CD4-positive, alpha-beta T cell (primary cell): Measurements from ENCODE around the gene MYT1. TPM values are rescaled to one million over a fixed set of nuclear protein-coding genes. Genes with fewer than 3 reads are reported as not detected.

Experiments
- ATAC-seq: fragments of 200-7000 bp; cut with Tn5 transposase; one replicate; pipeline ENCODE4 v1.10.0; 2022; ENCODE audit warnings: mild to moderate bottlenecking; ENCODE audit not compliant: poor library complexity
- CTCF ChIA-PET: fragments of 350-600 bp; sonication (Branson Sonifier 250); formaldehyde crosslinking; loops from one replicate; lab custom pipeline; 2021; ENCODE audit warnings: antibody characterized with exemption, inconsistent platforms; lab: Charles Lee
- POLR2A ChIA-PET: fragments of 350-600 bp; sonication (Branson Sonifier 250); formaldehyde crosslinking; loops from one replicate; lab custom pipeline; 2021; ENCODE audit warnings: antibody characterized with exemption, inconsistent platforms; lab: Charles Lee
- DNase-seq, 14 experiments: peaks; one replicate each; pipeline ENCODE4 v3.0.0-alpha.2; 2013 to 2020; ENCODE audit warnings: mixed read lengths in 2 of 14
- H3K27ac ChIP-seq, 2 donors: one replicate each; pipeline versions ENCODE4 v1.5.1 to v1.7.0; 2013; ENCODE audit warnings: low read length in 2 of 2, low read depth in 1 of 2, mild to moderate bottlenecking in 1 of 2
- H3K27me3 ChIP-seq, 2 experiments: 1 replicate in 1 of 2; 2 replicates in 1 of 2; pipeline versions ENCODE4 v1.6.1 to v1.7.0; 2013; ENCODE audit warnings: low read length in 2 of 2, control low read depth in 1 of 2, mild to moderate bottlenecking in 1 of 2, moderate library complexity in 1 of 2; ENCODE audit not compliant: insufficient read depth in 2 of 2, control insufficient read depth in 1 of 2
- H3K36me3 ChIP-seq: one replicate; pipeline ENCODE4 v1.6.1; 2013; ENCODE audit warnings: low read length, control low read depth; ENCODE audit not compliant: insufficient read depth
- H3K4me1 ChIP-seq: one replicate; pipeline ENCODE4 v1.6.1; 2013; ENCODE audit warnings: low read length, control low read depth; ENCODE audit not compliant: insufficient read depth
- H3K4me3 ChIP-seq: one replicate; pipeline ENCODE4 v1.5.1; 2013; ENCODE audit warnings: mild to moderate bottlenecking, low read length, moderate library complexity
- H3K9me3 ChIP-seq, 2 experiments: 1 replicate in 1 of 2; 2 replicates in 1 of 2; pipeline versions ENCODE4 v1.6.1 to v1.7.0; 2013; ENCODE audit warnings: low read length in 2 of 2, mild to moderate bottlenecking in 2 of 2, control low read depth in 1 of 2, moderate library complexity in 1 of 2; ENCODE audit not compliant: control insufficient read depth in 1 of 2, insufficient read depth in 1 of 2
- H3K27ac Mint-ChIP-seq: one replicate; pipeline ENCODE4 v1.8.0; 2020; ENCODE audit warnings: mixed read lengths
- H3K27me3 Mint-ChIP-seq: one replicate; pipeline ENCODE4 v1.8.0; 2021; ENCODE audit warnings: mixed read lengths
- H3K36me3 Mint-ChIP-seq: one replicate; pipeline ENCODE4 v1.8.0; 2021; ENCODE audit warnings: low read depth, mixed read lengths
- H3K4me1 Mint-ChIP-seq: one replicate; pipeline ENCODE4 v1.8.0; 2021; ENCODE audit warnings: low read depth, mixed read lengths
- H3K4me3 Mint-ChIP-seq: one replicate; pipeline ENCODE4 v1.8.0; 2020; ENCODE audit warnings: mild to moderate bottlenecking, mixed read lengths
- H3K9me3 Mint-ChIP-seq: one replicate; pipeline ENCODE4 v1.8.0; 2020; ENCODE audit warnings: mixed read lengths
- CTCF ChIP-seq: fragments of 200-600 bp; IDR thresholded peaks from one replicate; pipeline ENCODE4 v1.8.0; 2022; ENCODE audit warnings: antibody characterized with exemption, mild to moderate bottlenecking
- intact Hi-C, 2 experiments: fragments of 100-400 bp; cut with DNase I in 1 of 2; cut with micrococcal nuclease in 1 of 2; formaldehyde crosslinking; loops; one replicate each; pipeline versions ENCODE4 v1.15.1 to v1.9.0; 2023 to 2025; cut with DNase I, micrococcal nuclease
- total RNA-seq, 174 experiments: library from RNA in 2 of 174; stranded (reverse) in 2 of 174; gene quantifications; one replicate each; pipeline ENCODE4 v1.2.3 and lab custom pipeline; 2021 to 2026

MYT1 gene
- total RNA-seq, 2 experiments from 2014 or later: 1.0 TPM; not detected in 1

DNA sequence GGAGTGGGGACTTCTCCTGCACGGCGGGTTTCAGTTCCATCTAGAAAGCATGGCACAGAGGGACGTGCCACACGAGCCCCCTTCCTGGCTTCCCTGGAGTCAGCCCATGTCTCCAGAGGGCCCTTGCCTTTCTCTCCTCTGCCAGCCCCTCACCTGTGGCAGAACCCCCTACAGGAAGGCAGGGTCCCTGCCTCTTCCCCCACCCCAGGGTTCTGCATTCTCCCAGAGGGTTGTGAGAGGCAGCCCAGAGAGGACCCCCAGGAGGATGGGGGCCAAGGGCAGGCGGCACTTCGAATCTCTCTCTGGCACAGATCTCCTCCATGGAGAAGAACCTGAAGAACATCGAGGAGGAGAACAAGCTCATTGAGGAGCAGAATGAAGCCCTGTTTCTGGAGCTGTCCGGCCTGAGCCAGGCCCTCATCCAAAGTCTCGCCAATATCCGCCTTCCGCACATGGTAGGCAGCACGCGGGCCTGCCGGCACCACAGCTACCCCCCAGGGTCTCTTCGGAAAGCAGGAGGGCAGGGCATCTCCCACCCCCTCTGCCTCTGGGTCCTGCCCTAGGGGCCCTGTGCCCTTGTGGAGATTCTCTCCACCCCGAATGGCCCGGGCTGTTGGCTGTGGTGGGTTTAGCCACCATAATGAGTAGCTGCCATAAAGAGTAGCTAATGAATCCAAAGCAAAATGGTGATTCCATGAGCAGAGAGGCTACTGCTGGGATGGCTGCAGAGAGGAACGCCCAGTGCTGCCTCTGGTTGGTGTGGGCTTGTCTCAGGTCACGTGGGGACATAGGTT is 75.4 kb downstream of the MYT1 start:
- Histone ChIP-seq H3K27me3 (no peaks in the 10 kb centered on the region), H3K4me1 (no peaks in the 10 kb centered on the region), H3K36me3 (no peaks in the 10 kb centered on the region), H3K9me3 (no peaks in the 10 kb centered on the region), H3K4me3 (no peak overlapping the region), H3K27ac (no peak overlapping the region)
- H3K36me3 Mint-ChIP-seq: no peaks in the 10 kb centered on the region
- CTCF ChIA-PET: no interaction called here
- POLR2A ChIA-PET: no interaction called here
- no peak overlapping the region for H3K27ac Mint-ChIP-seq
- no peak overlapping the region for H3K4me3 Mint-ChIP-seq
- TF ChIP-seq CTCF: no peak
- ATAC-seq (no peak), DNase-seq (peak in 1 of 14 experiments; percentile 11)
- H3K4me1 Mint-ChIP-seq: no peaks in the 10 kb centered on the region
- H3K27me3 Mint-ChIP-seq: peaks cover 3% of the 10 kb centered on the region
- no peaks in the 10 kb centered on the region for H3K9me3 Mint-ChIP-seq
- intact Hi-C loops: no loop called here

- H3K4me1 Mint-ChIP-seq: no peaks in the 10 kb centered on the region
- no peak overlapping the region for H3K4me3 ChIP-seq
- intact Hi-C loops: no loop called here
- peaks cover 7% of the 10 kb centered on the region for H3K4me1 ChIP-seq
- no peak for TF ChIP-seq CTCF
- no peaks in the 10 kb centered on the region for H3K36me3 ChIP-seq
- no peaks in the 10 kb centered on the region for H3K9me3 Mint-ChIP-seq
- H3K27ac ChIP-seq: no peak overlapping the region
- peaks cover 7% of the 10 kb centered on the region for H3K27me3 Mint-ChIP-seq
- H3K36me3 Mint-ChIP-seq: no peaks in the 10 kb centered on the region
- ATAC-seq (no peak), DNase-seq (peak in 1 of 14 experiments; percentile 27)
- ChIA-PET CTCF (no interaction called here), POLR2A (no interaction called here)
- H3K27me3 ChIP-seq: peaks cover 0 to 3% of the 10 kb centered on the region in 2 experiments
- H3K27ac Mint-ChIP-seq: no peak overlapping the region
- H3K9me3 ChIP-seq: no peaks in the 10 kb centered on the region
- H3K4me3 Mint-ChIP-seq: no peak overlapping the region
These were observed 76.2 kb downstream of the MYT1 start for GRCh38 chr20:64240243-64241015.

GRCh38 chr20:64241061-64241460 is 76.8 kb downstream of the MYT1 start:
- peaks cover 4 to 5% of the 10 kb centered on the region in 2 experiments for H3K27me3 ChIP-seq
- no peak overlapping the region for H3K27ac ChIP-seq
- Mint-ChIP-seq H3K4me3 (no peak overlapping the region), H3K9me3 (no peaks in the 10 kb centered on the region), H3K27me3 (peaks cover 13% of the 10 kb centered on the region), H3K4me1 (no peaks in the 10 kb centered on the region), H3K27ac (no peak overlapping the region), H3K36me3 (no peaks in the 10 kb centered on the region)
- CTCF ChIA-PET: no interaction called here
- no peaks in the 10 kb centered on the region for H3K36me3 ChIP-seq
- no peaks in the 10 kb centered on the region for H3K9me3 ChIP-seq
- no peak for TF ChIP-seq CTCF
- no peak overlapping the region for H3K4me3 ChIP-seq
- POLR2A ChIA-PET: no interaction called here
- intact Hi-C loops: no loop called here
- ATAC-seq: no peak
- DNase-seq: peak in 1 of 14 experiments; percentile 22
- peaks cover 7% of the 10 kb centered on the region for H3K4me1 ChIP-seq
